ENCODE measurements around the gene JAML. TPM values are rescaled to one million over a fixed set of nuclear protein-coding genes. Genes with fewer than 3 reads are reported as not detected.

The JAML gene
- total RNA-seq, 1 donor from 2014 or later: not detected

DNA sequence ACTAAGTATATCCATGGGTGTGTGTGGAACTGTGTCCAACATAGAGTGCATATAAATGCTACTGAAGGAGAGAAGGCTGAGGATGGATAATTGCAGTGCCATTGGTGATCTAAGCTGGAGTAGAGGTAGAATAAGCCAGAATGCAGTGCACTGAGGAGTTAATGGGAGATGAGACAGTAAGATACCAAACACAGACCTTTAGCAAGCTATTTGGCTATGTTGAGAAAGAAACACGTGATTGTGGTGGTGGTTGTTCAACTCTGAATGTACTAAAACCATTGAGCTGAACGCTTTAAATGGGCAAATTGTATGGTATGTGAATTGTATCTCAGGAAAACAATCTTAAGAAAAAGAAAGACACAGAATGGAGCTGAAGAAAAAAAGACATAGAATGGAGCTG, 22.8 kb downstream of the JAML start:
- no peak for DNase-seq (ENCODE audit: low spot score)
- Mint-ChIP-seq H3K9me3 (ENCODE audit: low read depth) (no peaks in the 10 kb centered on the region), H3K36me3 (ENCODE audit: low read depth) (no peaks in the 10 kb centered on the region), H3K27ac (ENCODE audit: unreplicated experiment) (no peak overlapping the region), H3K4me3 (ENCODE audit: unreplicated experiment) (no peak overlapping the region), H3K27me3 (ENCODE audit: low read depth) (peaks cover 17% of the 10 kb centered on the region), H3K4me1 (ENCODE audit: low read depth) (peaks cover 3% of the 10 kb centered on the region)
- TF ChIP-seq, protein P1, sequence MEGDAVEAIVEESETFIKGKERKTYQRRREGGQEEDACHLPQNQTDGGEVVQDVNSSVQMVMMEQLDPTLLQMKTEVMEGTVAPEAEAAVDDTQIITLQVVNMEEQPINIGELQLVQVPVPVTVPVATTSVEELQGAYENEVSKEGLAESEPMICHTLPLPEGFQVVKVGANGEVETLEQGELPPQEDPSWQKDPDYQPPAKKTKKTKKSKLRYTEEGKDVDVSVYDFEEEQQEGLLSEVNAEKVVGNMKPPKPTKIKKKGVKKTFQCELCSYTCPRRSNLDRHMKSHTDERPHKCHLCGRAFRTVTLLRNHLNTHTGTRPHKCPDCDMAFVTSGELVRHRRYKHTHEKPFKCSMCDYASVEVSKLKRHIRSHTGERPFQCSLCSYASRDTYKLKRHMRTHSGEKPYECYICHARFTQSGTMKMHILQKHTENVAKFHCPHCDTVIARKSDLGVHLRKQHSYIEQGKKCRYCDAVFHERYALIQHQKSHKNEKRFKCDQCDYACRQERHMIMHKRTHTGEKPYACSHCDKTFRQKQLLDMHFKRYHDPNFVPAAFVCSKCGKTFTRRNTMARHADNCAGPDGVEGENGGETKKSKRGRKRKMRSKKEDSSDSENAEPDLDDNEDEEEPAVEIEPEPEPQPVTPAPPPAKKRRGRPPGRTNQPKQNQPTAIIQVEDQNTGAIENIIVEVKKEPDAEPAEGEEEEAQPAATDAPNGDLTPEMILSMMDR (IDR thresholded peaks at IDR 0.05): no peak

DNA sequence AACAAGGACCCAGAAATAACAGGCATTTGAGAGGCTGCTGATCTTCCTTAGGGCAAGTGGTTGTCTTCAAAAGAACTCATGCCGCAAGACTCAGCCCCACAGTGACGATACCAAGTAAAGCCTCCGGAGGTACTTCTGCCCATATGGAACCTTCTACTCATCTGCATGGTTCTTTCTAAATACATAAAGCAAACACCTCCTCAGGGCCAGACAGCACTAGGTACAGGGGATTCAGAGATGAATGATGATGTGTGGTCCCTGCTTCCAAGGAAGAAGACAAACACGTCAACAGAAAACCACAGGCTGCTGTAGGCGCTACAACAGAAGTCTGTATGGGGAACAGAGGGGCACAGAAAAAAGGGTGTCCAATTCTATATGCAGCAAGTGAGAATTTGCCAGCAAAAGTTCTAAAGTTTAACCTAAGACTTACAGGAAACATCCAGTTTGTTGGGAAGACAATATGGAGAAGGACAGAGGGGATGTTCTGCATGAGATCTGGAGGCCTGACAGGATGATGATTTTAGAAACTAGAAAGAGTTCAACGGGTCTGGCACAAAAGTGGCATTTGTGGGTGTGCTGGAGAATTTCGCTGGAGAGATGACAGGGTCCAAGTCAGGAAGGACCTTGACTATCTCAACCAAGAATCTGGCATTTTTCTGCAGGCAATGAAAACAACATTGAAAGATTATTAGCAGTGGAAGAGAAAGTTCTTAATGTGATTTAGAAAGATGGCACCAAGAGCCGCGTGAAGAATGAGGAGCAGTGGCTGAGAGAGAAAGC, 23.7 kb downstream of the JAML start:
- Mint-ChIP-seq H3K4me1 (ENCODE audit: low read depth) (peaks cover 3% of the 10 kb centered on the region), H3K9me3 (ENCODE audit: low read depth) (no peaks in the 10 kb centered on the region), H3K27me3 (ENCODE audit: low read depth) (peaks cover 10% of the 10 kb centered on the region), H3K4me3 (ENCODE audit: unreplicated experiment) (no peak overlapping the region), H3K36me3 (ENCODE audit: low read depth) (no peaks in the 10 kb centered on the region), H3K27ac (ENCODE audit: unreplicated experiment) (no peak overlapping the region)
- DNase-seq (ENCODE audit: low spot score): no peak
- TF ChIP-seq, protein P1 (IDR thresholded peaks at IDR 0.05): no peak

- DNase-seq (ENCODE audit: low spot score): no peak
- Mint-ChIP-seq H3K4me1 (ENCODE audit: low read depth) (peaks cover 4% of the 10 kb centered on the region), H3K27me3 (ENCODE audit: low read depth) (peaks cover 5% of the 10 kb centered on the region), H3K4me3 (ENCODE audit: unreplicated experiment) (no peak overlapping the region), H3K36me3 (ENCODE audit: low read depth) (no peaks in the 10 kb centered on the region), H3K9me3 (ENCODE audit: low read depth) (no peaks in the 10 kb centered on the region), H3K27ac (ENCODE audit: unreplicated experiment) (no peak overlapping the region)
- TF ChIP-seq, protein P1 (IDR thresholded peaks at IDR 0.05): no peak
These were observed 24.3 kb downstream of the JAML start for GRCh38 chr11:118200497-118200896.

DNA sequence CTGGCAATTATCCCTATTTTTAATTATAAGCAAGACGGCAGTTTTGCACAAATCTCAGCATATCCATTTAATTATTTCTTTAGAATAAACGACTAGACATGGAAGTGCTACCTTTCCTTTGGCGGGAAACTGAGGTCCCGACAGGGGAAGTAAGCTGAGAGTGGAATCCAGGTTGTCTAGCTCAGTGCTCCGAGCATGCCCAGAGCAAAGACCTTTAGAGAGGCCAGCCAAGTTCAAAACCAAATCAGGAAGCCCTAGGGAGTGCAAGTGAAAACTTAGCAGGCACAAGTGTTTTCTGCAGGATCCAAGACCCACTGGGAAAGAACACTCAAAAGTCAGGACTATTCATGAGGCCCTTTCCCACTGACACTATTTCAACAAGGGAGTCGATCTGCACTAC, 25.7 kb downstream of the JAML start:
- no peak overlapping the region for H3K4me3 Mint-ChIP-seq (ENCODE audit: unreplicated experiment)
- H3K36me3 Mint-ChIP-seq (ENCODE audit: low read depth): no peaks in the 10 kb centered on the region
- no peaks in the 10 kb centered on the region for H3K9me3 Mint-ChIP-seq (ENCODE audit: low read depth)
- TF ChIP-seq, protein P1 (IDR thresholded peaks at IDR 0.05): no peak
- peaks cover 3% of the 10 kb centered on the region for H3K27me3 Mint-ChIP-seq (ENCODE audit: low read depth)
- no peak overlapping the region for H3K27ac Mint-ChIP-seq (ENCODE audit: unreplicated experiment)
- no peak for DNase-seq (ENCODE audit: low spot score)
- H3K4me1 Mint-ChIP-seq (ENCODE audit: low read depth): peaks cover 15% of the 10 kb centered on the region

DNA sequence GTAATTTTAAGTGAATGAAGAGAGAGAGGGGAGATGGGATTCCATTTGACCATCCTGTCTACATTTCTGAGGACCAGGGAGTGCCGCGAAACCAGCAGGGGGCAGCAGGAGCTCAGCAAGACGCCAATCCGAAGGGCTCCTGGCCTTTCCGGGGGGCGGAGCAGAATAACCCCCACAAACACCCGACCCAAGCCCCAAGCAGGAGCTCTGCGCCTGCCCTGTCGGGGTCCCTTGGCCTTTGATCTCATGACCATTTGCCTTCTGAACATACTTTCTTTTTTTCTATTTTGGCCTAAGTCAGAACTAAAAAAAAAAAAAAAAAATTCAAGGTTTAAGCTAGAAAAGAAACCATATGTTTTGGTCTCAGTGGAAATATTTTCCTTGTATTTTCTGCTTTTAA, 26.4 kb downstream of the JAML start:
- TF ChIP-seq, protein P1 (IDR thresholded peaks at IDR 0.05): peak; percentile 94
- Mint-ChIP-seq H3K9me3 (ENCODE audit: low read depth) (no peaks in the 10 kb centered on the region), H3K4me1 (ENCODE audit: low read depth) (peaks cover 15% of the 10 kb centered on the region), H3K27me3 (ENCODE audit: low read depth) (peaks cover 3% of the 10 kb centered on the region), H3K27ac (ENCODE audit: unreplicated experiment) (no peak overlapping the region), H3K36me3 (ENCODE audit: low read depth) (no peaks in the 10 kb centered on the region), H3K4me3 (ENCODE audit: unreplicated experiment) (peak overlapping the region; percentile 37)
- no peak for DNase-seq (ENCODE audit: low spot score)
